Stomach (tissue), 9 donors: Measurements from ENCODE around the gene ALPG. TPM values are rescaled to one million over a fixed set of nuclear protein-coding genes. Genes with fewer than 3 reads are reported as not detected.

Source experiments
- DNase-seq, 2 donors: peaks; one replicate each; pipeline versions ENCODE4 v3.0.0 to v3.0.0-alpha.2; 2013 to 2019
- H3K27ac ChIP-seq, 5 donors: fragments of 200-600 bp in 4 of 5; sonication (generic) in 4 of 5; one replicate each; pipeline ENCODE4 v1.5.1; 2013 to 2019; ENCODE audit warnings: mild to moderate bottlenecking in 1 of 5, moderate library complexity in 1 of 5
- H3K27me3 ChIP-seq, 3 donors: fragments of 200-600 bp; sonication (generic); one replicate each; pipeline ENCODE4 v1.5.1; 2017 to 2019; ENCODE audit warnings: mixed run types in 1 of 3
- H3K36me3 ChIP-seq, 4 donors: fragments of 200-600 bp; sonication (generic); 1 replicate in 3 of 4; 2 replicates in 1 of 4; pipeline ENCODE4 v1.5.1; 2016 to 2019
- H3K4me1 ChIP-seq, 4 donors: fragments of 200-600 bp; sonication (generic); one replicate each; pipeline ENCODE4 v1.5.1; 2016 to 2019
- H3K4me3 ChIP-seq, 4 donors: fragments of 200-600 bp; sonication (generic) in 3 of 4; one replicate each; pipeline ENCODE4 v1.5.1; 2016 to 2019; ENCODE audit warnings: mild to moderate bottlenecking in 1 of 4
- H3K9me3 ChIP-seq, 4 donors: fragments of 200-600 bp; sonication (generic); one replicate each; pipeline ENCODE4 v1.5.1; 2016 to 2019
- EP300 ChIP-seq: sonication (generic); formaldehyde crosslinking; IDR thresholded peaks from one replicate; pipeline ENCODE4 v1.6.1; 2017; ENCODE audit warnings: antibody characterized with exemption
- POLR2A ChIP-seq, 4 donors: fragments of 450-650 bp; IDR thresholded peaks; one replicate each; pipeline ENCODE4 v1.6.1; 2016; ENCODE audit warnings: antibody characterized with exemption in 4 of 4, control low read depth in 2 of 4, mild to moderate bottlenecking in 1 of 4, moderate library complexity in 1 of 4
- POLR2AphosphoS5 ChIP-seq, 3 donors: sonication (generic); formaldehyde crosslinking; IDR thresholded peaks; one replicate each; pipeline ENCODE4 v1.6.1; 2016; ENCODE audit warnings: antibody characterized with exemption in 3 of 3
- WGBS, 5 donors: extraction: QIAGEN DNeasy Blood & Tissue Kit in 3 of 5; methylation state at CpG; one replicate each; pipeline versions ENCODE4 v1.1.5 to v1.1.7; 2013 to 2018; 5-methylcytosine and 5-hydroxymethylcytosine counted together
- intact Hi-C: fragments of 100-400 bp; cut with DNase I; formaldehyde crosslinking; loops from one replicate; pipeline ENCODE4 v1.15.1; 2023; ENCODE audit warnings: low total_unique reads
- polyA plus RNA-seq, 3 donors: library from polyadenylated mRNA; stranded (reverse); fragments of 200-250 nt; gene quantifications; one replicate each; pipeline ENCODE4 v1.2.3, GENCODE V29; 2013
- total RNA-seq, 5 donors: library from RNA; depleted of rRNA; stranded (reverse); fragments of >200 nt; gene quantifications; one replicate each; pipeline versions ENCODE4 v1.1.0 to v1.2.3, GENCODE V29; 2014 to 2016
- TF ChIP-seq, protein P1 (sequence below), 7 experiments: fragments of 450-650 bp in 4 of 7; fragments of 200-600 bp in 3 of 7; sonication (generic) in 3 of 7; IDR thresholded peaks; one replicate each; pipeline ENCODE4 v1.5.1; 2016 to 2019; ENCODE audit warnings: antibody characterized with exemption in 7 of 7, control low read depth in 2 of 7, mild to moderate bottlenecking in 1 of 7
- donor health status: healthy with polysubstance abuse.
- donor health status: Bipolar disorder and iron deficiency.
- donor health status: healthy.

ALPG gene
- total and polyA plus RNA-seq, 8 donors = not detected

- 79 to 89% (median 85%) methylated on average over 8 to 25 of the region's 25 CpGs for WGBS, 5 donors
- peaks cover 0 to 52% (median 21%) of the 10 kb centered on the region in 3 donors for H3K27me3 ChIP-seq
- no peaks in the 10 kb centered on the region for H3K4me1 ChIP-seq
- TF ChIP-seq POLR2A (IDR thresholded peaks at IDR 0.05) (no peak), EP300 (no peak), POLR2AphosphoS5 (IDR thresholded peaks at IDR 0.05) (no peak)
- TF ChIP-seq, protein P1, sequence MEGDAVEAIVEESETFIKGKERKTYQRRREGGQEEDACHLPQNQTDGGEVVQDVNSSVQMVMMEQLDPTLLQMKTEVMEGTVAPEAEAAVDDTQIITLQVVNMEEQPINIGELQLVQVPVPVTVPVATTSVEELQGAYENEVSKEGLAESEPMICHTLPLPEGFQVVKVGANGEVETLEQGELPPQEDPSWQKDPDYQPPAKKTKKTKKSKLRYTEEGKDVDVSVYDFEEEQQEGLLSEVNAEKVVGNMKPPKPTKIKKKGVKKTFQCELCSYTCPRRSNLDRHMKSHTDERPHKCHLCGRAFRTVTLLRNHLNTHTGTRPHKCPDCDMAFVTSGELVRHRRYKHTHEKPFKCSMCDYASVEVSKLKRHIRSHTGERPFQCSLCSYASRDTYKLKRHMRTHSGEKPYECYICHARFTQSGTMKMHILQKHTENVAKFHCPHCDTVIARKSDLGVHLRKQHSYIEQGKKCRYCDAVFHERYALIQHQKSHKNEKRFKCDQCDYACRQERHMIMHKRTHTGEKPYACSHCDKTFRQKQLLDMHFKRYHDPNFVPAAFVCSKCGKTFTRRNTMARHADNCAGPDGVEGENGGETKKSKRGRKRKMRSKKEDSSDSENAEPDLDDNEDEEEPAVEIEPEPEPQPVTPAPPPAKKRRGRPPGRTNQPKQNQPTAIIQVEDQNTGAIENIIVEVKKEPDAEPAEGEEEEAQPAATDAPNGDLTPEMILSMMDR (IDR thresholded peaks at IDR 0.05) = no peak
- no peak overlapping the region for H3K27ac ChIP-seq
- no peak overlapping the region for H3K4me3 ChIP-seq
- no peaks in the 10 kb centered on the region for H3K9me3 ChIP-seq
- no peak for DNase-seq
- intact Hi-C loops = no loop called here
- H3K36me3 ChIP-seq = no peaks in the 10 kb centered on the region
These were observed 51.5 kb downstream of the ALPG start for GRCh38 chr2:232458051-232458660.

DNA sequence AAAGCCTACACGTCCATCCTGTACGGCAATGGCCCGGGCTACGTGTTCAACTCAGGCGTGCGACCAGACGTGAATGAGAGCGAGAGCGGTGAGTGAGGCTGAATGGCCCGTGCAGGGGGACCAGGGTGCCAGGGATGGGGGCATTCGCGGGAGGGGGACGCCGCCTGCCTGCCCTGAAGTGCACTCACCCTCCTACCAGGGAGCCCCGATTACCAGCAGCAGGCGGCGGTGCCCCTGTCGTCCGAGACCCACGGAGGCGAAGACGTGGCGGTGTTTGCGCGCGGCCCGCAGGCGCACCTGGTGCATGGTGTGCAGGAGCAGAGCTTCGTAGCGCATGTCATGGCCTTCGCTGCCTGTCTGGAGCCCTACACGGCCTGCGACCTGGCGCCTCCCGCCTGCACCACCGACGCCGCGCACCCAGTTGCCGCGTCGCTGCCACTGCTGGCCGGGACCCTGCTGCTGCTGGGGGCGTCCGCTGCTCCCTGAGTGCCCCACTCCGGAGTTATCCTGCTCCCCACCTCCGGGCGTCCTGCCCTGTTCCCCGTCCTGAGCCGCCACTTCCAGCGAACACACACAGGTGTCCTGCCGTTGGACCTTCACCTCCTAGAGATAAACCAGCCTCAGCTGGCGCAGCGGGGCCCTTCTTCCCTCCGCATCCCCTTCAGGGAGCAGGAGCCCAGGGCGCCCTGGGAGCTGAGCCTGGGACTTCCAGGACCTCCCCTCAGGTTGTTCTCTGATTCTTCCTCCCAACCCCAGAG lies 52.2 kb downstream of the ALPG start:
- Histone ChIP-seq H3K36me3 (no peaks in the 10 kb centered on the region), H3K4me3 (no peak overlapping the region)
- no peak for DNase-seq

GRCh38 chr2:232459419-232460035 lies 52.9 kb downstream of the ALPG start:
- H3K36me3 ChIP-seq = no peaks in the 10 kb centered on the region
- peaks cover 0 to 57% (median 21%) of the 10 kb centered on the region in 3 donors for H3K27me3 ChIP-seq
- intact Hi-C loops = no loop called here
- no peaks in the 10 kb centered on the region for H3K4me1 ChIP-seq
- no peaks in the 10 kb centered on the region for H3K9me3 ChIP-seq
- TF ChIP-seq, protein P1 (IDR thresholded peaks at IDR 0.05) = no peak
- TF ChIP-seq POLR2AphosphoS5 (IDR thresholded peaks at IDR 0.05) = no peak
- no peak for TF ChIP-seq POLR2A (IDR thresholded peaks at IDR 0.05)
- no peak for TF ChIP-seq EP300
- WGBS, 5 donors = 77 to 88% (median 82%) methylated on average over 9 to 11 of the region's 11 CpGs
- H3K27ac ChIP-seq = no peak overlapping the region
- H3K4me3 ChIP-seq = no peak overlapping the region
- DNase-seq = no peak

More for the DNA sequence above, 52.2 kb downstream of the ALPG start:
- no peak overlapping the region for H3K27ac ChIP-seq
- no peaks in the 10 kb centered on the region for H3K9me3 ChIP-seq
- 45 to 61% (median 56%) methylated on average over 24 to 56 of the region's 56 CpGs for WGBS, 5 donors
- H3K4me1 ChIP-seq = no peaks in the 10 kb centered on the region
- intact Hi-C loops = no loop called here
- TF ChIP-seq, protein P1 (IDR thresholded peaks at IDR 0.05) = no peak
- TF ChIP-seq POLR2AphosphoS5 (IDR thresholded peaks at IDR 0.05) (no peak), POLR2A (IDR thresholded peaks at IDR 0.05) (no peak), EP300 (no peak)
- peaks cover 0 to 55% (median 21%) of the 10 kb centered on the region in 3 donors for H3K27me3 ChIP-seq

- Histone ChIP-seq H3K9me3 (no peaks in the 10 kb centered on the region), H3K27me3 (peaks cover 0 to 57% (median 21%) of the 10 kb centered on the region in 3 donors), H3K4me3 (no peak overlapping the region), H3K27ac (no peak overlapping the region), H3K36me3 (no peaks in the 10 kb centered on the region), H3K4me1 (no peaks in the 10 kb centered on the region)
- intact Hi-C loops = no loop called here
- TF ChIP-seq POLR2A (IDR thresholded peaks at IDR 0.05) (no peak), POLR2AphosphoS5 (IDR thresholded peaks at IDR 0.05) (no peak), EP300 (no peak)
- TF ChIP-seq, protein P1 (IDR thresholded peaks at IDR 0.05) = no peak
- WGBS, 5 donors = 53 to 78% (median 60%) methylated on average over 2 of the region's 2 CpGs
- DNase-seq = no peak
These were observed 53.5 kb downstream of the ALPG start for GRCh38 chr2:232460171-232460570.
